SK-N-SH (cell line): ENCODE results near the gene CEACAM19.

ENCODE experiments used
- ELF1 ChIP-seq: IDR thresholded peaks from 2 replicates; pipeline ENCODE4 v1.4.0; 2012
- EZH2phosphoT487 ChIP-seq: fragments of 200-600 bp; sonication (generic); IDR thresholded peaks from 2 replicates; pipeline ENCODE4 v1.6.1; 2017; ENCODE audit warnings: low read depth, mixed run types, mild to moderate bottlenecking, antibody characterized with exemption, moderate library complexity, borderline replicate concordance
- JUND ChIP-seq: IDR thresholded peaks from 2 replicates; pipeline ENCODE4 v1.4.0; 2012
- RAD21 ChIP-seq: IDR thresholded peaks from 2 replicates; pipeline ENCODE4 v1.6.1; 2012; ENCODE audit warnings: mild to moderate bottlenecking, low read length
- TF ChIP-seq, protein P1 (sequence below): IDR thresholded peaks from 2 replicates; pipeline ENCODE4 v1.6.1; 2012; ENCODE audit warnings: mild to moderate bottlenecking, low read depth, low read length, moderate library complexity

DNA sequence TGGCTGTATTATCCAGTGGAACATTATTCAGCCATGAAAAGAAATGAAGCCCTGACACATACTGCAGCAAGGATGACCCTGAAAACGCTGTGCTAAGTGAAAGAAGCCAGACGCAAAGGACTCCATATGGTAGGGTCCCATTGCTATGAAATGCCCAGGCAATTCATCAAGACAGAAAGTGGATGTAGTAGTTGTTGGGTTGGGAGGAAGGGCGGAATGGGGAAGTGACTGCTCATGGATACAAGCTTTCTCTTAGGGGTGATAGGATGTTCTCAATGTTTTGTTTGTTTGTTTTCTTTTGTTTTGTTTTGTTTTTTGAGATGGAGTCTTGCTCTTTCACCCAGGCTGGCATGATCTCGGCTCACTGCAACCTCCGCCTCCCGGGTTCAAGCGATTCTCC lies 16.6 kb downstream of the CEACAM19 start:
- TF ChIP-seq ELF1 (no peak), EZH2phosphoT487 (no peak), JUND (no peak), RAD21 (no peak)
- TF ChIP-seq, protein P1, sequence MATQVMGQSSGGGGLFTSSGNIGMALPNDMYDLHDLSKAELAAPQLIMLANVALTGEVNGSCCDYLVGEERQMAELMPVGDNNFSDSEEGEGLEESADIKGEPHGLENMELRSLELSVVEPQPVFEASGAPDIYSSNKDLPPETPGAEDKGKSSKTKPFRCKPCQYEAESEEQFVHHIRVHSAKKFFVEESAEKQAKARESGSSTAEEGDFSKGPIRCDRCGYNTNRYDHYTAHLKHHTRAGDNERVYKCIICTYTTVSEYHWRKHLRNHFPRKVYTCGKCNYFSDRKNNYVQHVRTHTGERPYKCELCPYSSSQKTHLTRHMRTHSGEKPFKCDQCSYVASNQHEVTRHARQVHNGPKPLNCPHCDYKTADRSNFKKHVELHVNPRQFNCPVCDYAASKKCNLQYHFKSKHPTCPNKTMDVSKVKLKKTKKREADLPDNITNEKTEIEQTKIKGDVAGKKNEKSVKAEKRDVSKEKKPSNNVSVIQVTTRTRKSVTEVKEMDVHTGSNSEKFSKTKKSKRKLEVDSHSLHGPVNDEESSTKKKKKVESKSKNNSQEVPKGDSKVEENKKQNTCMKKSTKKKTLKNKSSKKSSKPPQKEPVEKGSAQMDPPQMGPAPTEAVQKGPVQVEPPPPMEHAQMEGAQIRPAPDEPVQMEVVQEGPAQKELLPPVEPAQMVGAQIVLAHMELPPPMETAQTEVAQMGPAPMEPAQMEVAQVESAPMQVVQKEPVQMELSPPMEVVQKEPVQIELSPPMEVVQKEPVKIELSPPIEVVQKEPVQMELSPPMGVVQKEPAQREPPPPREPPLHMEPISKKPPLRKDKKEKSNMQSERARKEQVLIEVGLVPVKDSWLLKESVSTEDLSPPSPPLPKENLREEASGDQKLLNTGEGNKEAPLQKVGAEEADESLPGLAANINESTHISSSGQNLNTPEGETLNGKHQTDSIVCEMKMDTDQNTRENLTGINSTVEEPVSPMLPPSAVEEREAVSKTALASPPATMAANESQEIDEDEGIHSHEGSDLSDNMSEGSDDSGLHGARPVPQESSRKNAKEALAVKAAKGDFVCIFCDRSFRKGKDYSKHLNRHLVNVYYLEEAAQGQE = no peak
